ENCODE results near the gene PCCA.
A peak's percentile ranks its signal among the peaks of the same experiment; 100 is the strongest.

The PCCA gene

DNA sequence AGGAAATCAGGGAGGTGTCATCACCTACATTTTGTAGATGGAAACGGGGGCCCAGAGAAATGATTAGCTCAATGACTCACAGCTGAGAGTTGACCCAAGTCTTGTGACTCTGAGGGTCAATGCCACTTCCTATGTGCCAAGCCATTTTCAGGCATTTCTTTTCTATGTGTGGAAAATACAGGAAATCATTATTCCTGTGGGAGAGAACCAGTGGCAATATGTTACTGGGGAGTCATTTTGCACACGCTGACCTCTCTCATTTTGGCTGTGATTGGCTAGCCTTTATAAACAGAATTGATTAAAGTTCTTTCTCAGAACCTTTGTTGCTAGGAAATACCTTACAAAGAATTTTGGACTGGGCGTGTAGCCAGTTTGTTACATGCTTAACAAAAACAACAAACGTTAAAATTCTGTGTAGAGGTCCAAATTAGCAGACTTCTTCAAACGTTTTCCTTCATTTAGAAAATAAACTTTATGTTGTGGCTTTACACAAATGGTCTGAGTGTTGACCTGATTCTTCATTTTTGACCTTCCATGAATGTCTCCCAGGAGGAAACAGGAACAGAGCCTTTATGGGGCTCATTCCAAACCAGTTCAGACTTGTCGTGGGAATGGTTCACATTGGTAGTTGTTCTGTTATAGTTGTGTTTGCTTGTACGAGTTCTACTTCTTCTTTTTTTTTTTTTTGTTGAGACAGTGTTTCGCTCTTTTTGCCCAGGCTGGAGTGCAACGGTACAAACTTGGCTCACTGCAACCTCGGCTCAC is 11.4 kb downstream of the PCCA start:
- H4K91ac ChIP-seq (ENCODE audit: low read depth, low read length): peak overlapping the region; percentile 14
- H3K27ac ChIP-seq (ENCODE audit: low read depth, low read length): no peak overlapping the region
- H3K9me3 ChIP-seq (ENCODE audit: insufficient read depth, low read depth, low read length): no peaks in the 10 kb centered on the region
- DNase-seq: peak in 1 of 2 donors; percentile 6
- no peak overlapping the region for H3K4ac ChIP-seq (ENCODE audit: low read depth, low read length)
- no peak overlapping the region for H2AK5ac ChIP-seq (ENCODE audit: low read length)
- H4K12ac ChIP-seq (ENCODE audit: low read depth, low read length): no peak overlapping the region
- H2BK12ac ChIP-seq (ENCODE audit: low read length): no peak overlapping the region
- H3K79me2 ChIP-seq (ENCODE audit: control insufficient read depth, insufficient read depth, low read length, poor library complexity): no peaks in the 10 kb centered on the region
- no peaks in the 10 kb centered on the region for H3K79me1 ChIP-seq (ENCODE audit: low read length)
- no peak overlapping the region for H2AFZ ChIP-seq (ENCODE audit: insufficient read depth, low read length, poor library complexity)
- no peak overlapping the region for H3K4me3 ChIP-seq (ENCODE audit: low read depth, low read length)
- H2BK5ac ChIP-seq (ENCODE audit: low read depth, low read length, poor library complexity): peak overlapping the region; percentile 40
- no peaks in the 10 kb centered on the region for H3K36me3 ChIP-seq (ENCODE audit: control insufficient read depth in 1 of 2, insufficient read depth in 2 of 2, low read length in 2 of 2)
- no peaks in the 10 kb centered on the region for H3K27me3 ChIP-seq (ENCODE audit: insufficient read depth, low read length)
- H3K23ac ChIP-seq (ENCODE audit: low read length): no peak overlapping the region
- H3K18ac ChIP-seq (ENCODE audit: low read length): no peak overlapping the region
- no peak overlapping the region for H4K8ac ChIP-seq (ENCODE audit: low read depth, low read length)
- peaks cover 0 to under 1% of the 10 kb centered on the region in 2 experiments for H3K4me1 ChIP-seq (ENCODE audit: control insufficient read depth in 1 of 2, insufficient read depth in 2 of 2, low read length in 2 of 2)
- H3K14ac ChIP-seq (ENCODE audit: low read length): no peak overlapping the region
- no peak overlapping the region for H3K9ac ChIP-seq (ENCODE audit: low read length)
- no peak overlapping the region for H3K4me2 ChIP-seq (ENCODE audit: low read length)
- no peak overlapping the region for H2BK120ac ChIP-seq (ENCODE audit: insufficient read depth, low read length, poor library complexity)
- no CpG with 5 or more reads among the region's 10 CpGs for WGBS (ENCODE audit: extremely low coverage, insufficient coverage, insufficient read length)

DNA sequence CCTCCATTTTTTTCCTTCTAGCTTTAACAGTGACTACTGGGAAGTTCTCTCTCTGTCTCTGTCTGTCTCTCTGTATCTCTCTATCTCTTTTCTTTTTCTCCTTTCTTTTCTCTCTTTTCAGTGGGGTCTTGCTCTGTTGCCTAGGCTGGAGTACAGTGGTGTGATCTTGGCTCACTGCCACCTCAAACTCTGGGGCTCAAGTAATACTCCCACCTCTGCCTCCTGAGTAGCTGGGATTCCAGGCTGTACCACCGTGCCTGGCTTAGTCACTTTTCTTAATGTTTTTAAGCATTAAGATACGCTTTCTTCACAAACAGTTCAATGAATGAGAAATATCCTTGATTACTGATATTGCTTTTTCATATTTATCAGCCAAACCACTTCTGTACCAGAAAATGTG is 13.1 kb downstream of the PCCA start:
- WGBS (ENCODE audit: extremely low coverage, insufficient coverage, insufficient read length): no CpG with 5 or more reads among the region's 2 CpGs
- H3K27ac ChIP-seq (ENCODE audit: low read depth, low read length): no peak overlapping the region

DNA sequence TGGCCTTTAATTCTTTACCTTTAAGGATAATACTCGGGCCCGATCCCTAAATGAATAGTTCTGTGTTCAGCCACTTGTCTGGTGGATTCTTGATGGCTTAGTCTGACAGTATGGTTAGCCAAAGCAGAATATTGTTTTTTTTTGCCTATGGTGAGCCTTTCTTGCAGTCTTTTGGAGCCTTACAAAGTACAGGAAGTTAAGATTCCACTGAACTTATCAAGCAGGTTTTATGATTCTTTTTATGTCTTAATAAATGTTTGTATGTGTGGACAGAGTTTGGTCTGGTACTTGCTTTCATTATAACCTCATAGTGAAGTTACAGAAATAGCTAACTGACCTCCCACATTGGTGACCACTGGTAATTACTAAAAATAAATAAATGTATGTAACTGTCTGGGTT is 17.1 kb downstream of the PCCA start:
- no peak overlapping the region for H3K18ac ChIP-seq (ENCODE audit: low read length)
- no peak overlapping the region for H3K9ac ChIP-seq (ENCODE audit: low read length)
- no peak overlapping the region for H2BK120ac ChIP-seq (ENCODE audit: insufficient read depth, low read length, poor library complexity)
- H4K8ac ChIP-seq (ENCODE audit: low read depth, low read length): no peak overlapping the region
- no peak overlapping the region for H3K23ac ChIP-seq (ENCODE audit: low read length)
- H3K4me2 ChIP-seq (ENCODE audit: low read length): no peak overlapping the region
- H2AFZ ChIP-seq (ENCODE audit: insufficient read depth, low read length, poor library complexity): no peak overlapping the region
- H2AK5ac ChIP-seq (ENCODE audit: low read length): no peak overlapping the region
- no peak overlapping the region for H2BK12ac ChIP-seq (ENCODE audit: low read length)
- peak in 1 of 2 donors; percentile 11 for DNase-seq
- H3K4me3 ChIP-seq (ENCODE audit: low read depth, low read length): no peak overlapping the region
- H3K4me1 ChIP-seq (ENCODE audit: control insufficient read depth in 1 of 2, insufficient read depth in 2 of 2, low read length in 2 of 2): peaks cover 4 to 5% of the 10 kb centered on the region in 2 experiments
- no CpG with 5 or more reads among the region's 2 CpGs for WGBS (ENCODE audit: extremely low coverage, insufficient coverage, insufficient read length)
- no peaks in the 10 kb centered on the region for H3K79me2 ChIP-seq (ENCODE audit: control insufficient read depth, insufficient read depth, low read length, poor library complexity)
- no peak overlapping the region for H2BK5ac ChIP-seq (ENCODE audit: low read depth, low read length, poor library complexity)
- H4K91ac ChIP-seq (ENCODE audit: low read depth, low read length): no peak overlapping the region
- no peaks in the 10 kb centered on the region for H3K9me3 ChIP-seq (ENCODE audit: insufficient read depth, low read depth, low read length)
- H3K4ac ChIP-seq (ENCODE audit: low read depth, low read length): no peak overlapping the region
- no peak overlapping the region for H4K12ac ChIP-seq (ENCODE audit: low read depth, low read length)
- no peak overlapping the region for H3K27ac ChIP-seq (ENCODE audit: low read depth, low read length)
- no peaks in the 10 kb centered on the region for H3K79me1 ChIP-seq (ENCODE audit: low read length)
- no peaks in the 10 kb centered on the region for H3K36me3 ChIP-seq (ENCODE audit: control insufficient read depth in 1 of 2, insufficient read depth in 2 of 2, low read length in 2 of 2)
- no peak overlapping the region for H3K14ac ChIP-seq (ENCODE audit: low read length)
- no peaks in the 10 kb centered on the region for H3K27me3 ChIP-seq (ENCODE audit: insufficient read depth, low read length)

More for the DNA sequence above, 13.1 kb downstream of the PCCA start:
- Histone ChIP-seq H2BK120ac (ENCODE audit: insufficient read depth, low read length, poor library complexity) (no peak overlapping the region), H3K36me3 (ENCODE audit: control insufficient read depth in 1 of 2, insufficient read depth in 2 of 2, low read length in 2 of 2) (no peaks in the 10 kb centered on the region), H3K4me1 (ENCODE audit: control insufficient read depth in 1 of 2, insufficient read depth in 2 of 2, low read length in 2 of 2) (peaks cover 4 to 5% of the 10 kb centered on the region in 2 experiments), H3K9me3 (ENCODE audit: insufficient read depth, low read depth, low read length) (no peaks in the 10 kb centered on the region), H4K12ac (ENCODE audit: low read depth, low read length) (no peak overlapping the region), H3K4me2 (ENCODE audit: low read length) (no peak overlapping the region), H2AFZ (ENCODE audit: insufficient read depth, low read length, poor library complexity) (no peak overlapping the region), H3K79me2 (ENCODE audit: control insufficient read depth, insufficient read depth, low read length, poor library complexity) (no peaks in the 10 kb centered on the region), H3K4me3 (ENCODE audit: low read depth, low read length) (no peak overlapping the region), H3K18ac (ENCODE audit: low read length) (no peak overlapping the region), H3K79me1 (ENCODE audit: low read length) (no peaks in the 10 kb centered on the region), H3K9ac (ENCODE audit: low read length) (no peak overlapping the region), H3K4ac (ENCODE audit: low read depth, low read length) (no peak overlapping the region), H2AK5ac (ENCODE audit: low read length) (no peak overlapping the region), H2BK12ac (ENCODE audit: low read length) (no peak overlapping the region), H4K91ac (ENCODE audit: low read depth, low read length) (no peak overlapping the region), H3K14ac (ENCODE audit: low read length) (no peak overlapping the region), H2BK5ac (ENCODE audit: low read depth, low read length, poor library complexity) (no peak overlapping the region), H3K23ac (ENCODE audit: low read length) (no peak overlapping the region), H3K27me3 (ENCODE audit: insufficient read depth, low read length) (no peaks in the 10 kb centered on the region), H4K8ac (ENCODE audit: low read depth, low read length) (no peak overlapping the region)
- DNase-seq: no peak

DNA sequence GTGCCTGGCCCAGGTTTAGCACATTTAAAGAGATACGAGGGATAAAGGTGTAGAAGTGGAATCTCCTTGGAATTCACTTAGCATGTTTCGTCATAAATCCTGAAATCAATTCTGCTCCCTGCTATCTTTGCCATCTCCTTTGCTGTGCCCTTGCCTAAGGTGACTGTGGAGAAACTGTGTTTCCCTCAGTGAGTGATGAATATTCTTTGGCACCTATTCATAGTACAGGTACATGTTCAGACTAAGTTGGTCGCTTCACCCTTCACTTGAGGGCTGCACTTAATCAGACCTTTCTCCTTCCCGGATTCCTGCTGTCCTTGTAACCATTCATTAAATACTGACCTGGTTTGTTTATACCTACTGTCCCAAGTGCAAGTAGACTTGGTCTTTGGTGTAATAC is 17.8 kb downstream of the PCCA start:
- Histone ChIP-seq H2BK12ac (ENCODE audit: low read length) (no peak overlapping the region), H3K27me3 (ENCODE audit: insufficient read depth, low read length) (no peaks in the 10 kb centered on the region), H3K4me3 (ENCODE audit: low read depth, low read length) (no peak overlapping the region), H4K12ac (ENCODE audit: low read depth, low read length) (no peak overlapping the region), H3K4me2 (ENCODE audit: low read length) (no peak overlapping the region), H2BK5ac (ENCODE audit: low read depth, low read length, poor library complexity) (no peak overlapping the region), H3K4ac (ENCODE audit: low read depth, low read length) (no peak overlapping the region), H2AFZ (ENCODE audit: insufficient read depth, low read length, poor library complexity) (no peak overlapping the region), H3K79me2 (ENCODE audit: control insufficient read depth, insufficient read depth, low read length, poor library complexity) (no peaks in the 10 kb centered on the region), H3K23ac (ENCODE audit: low read length) (no peak overlapping the region), H3K9ac (ENCODE audit: low read length) (no peak overlapping the region), H3K79me1 (ENCODE audit: low read length) (no peaks in the 10 kb centered on the region), H3K4me1 (ENCODE audit: control insufficient read depth in 1 of 2, insufficient read depth in 2 of 2, low read length in 2 of 2) (peaks cover 4 to 5% of the 10 kb centered on the region in 2 experiments), H4K91ac (ENCODE audit: low read depth, low read length) (no peak overlapping the region), H3K14ac (ENCODE audit: low read length) (no peak overlapping the region), H2AK5ac (ENCODE audit: low read length) (no peak overlapping the region), H3K36me3 (ENCODE audit: control insufficient read depth in 1 of 2, insufficient read depth in 2 of 2, low read length in 2 of 2) (no peaks in the 10 kb centered on the region), H3K9me3 (ENCODE audit: insufficient read depth, low read depth, low read length) (no peaks in the 10 kb centered on the region), H4K8ac (ENCODE audit: low read depth, low read length) (no peak overlapping the region), H3K18ac (ENCODE audit: low read length) (no peak overlapping the region), H2BK120ac (ENCODE audit: insufficient read depth, low read length, poor library complexity) (no peak overlapping the region), H3K27ac (ENCODE audit: low read depth, low read length) (no peak overlapping the region)
- peak in 1 of 2 donors; percentile 30 for DNase-seq
- no CpG with 5 or more reads among the region's 4 CpGs for WGBS (ENCODE audit: extremely low coverage, insufficient coverage, insufficient read length)
